HG03196 (cell line): ENCODE measurements around the gene RPGRIP1L.

Source experiments
- ATAC-seq: cut with Tn5 transposase; IDR thresholded peaks from one replicate; pipeline ENCODE4 v1.9.1; 2021; ENCODE audit not compliant: unreplicated experiment

Gene RPGRIP1L

GRCh38 chr16:53664724-53665345 lies 38.8 kb downstream of the RPGRIP1L start:
- no peak for ATAC-seq

GRCh38 chr16:53662072-53662471 lies 41.6 kb downstream of the RPGRIP1L start:
- no peak for ATAC-seq

- ATAC-seq, result no peak
Measured at GRCh38 chr16:53654946-53655345, 48.7 kb downstream of the RPGRIP1L start.

GRCh38 chr16:53651357-53651756 lies 52.3 kb downstream of the RPGRIP1L start:
- ATAC-seq, result no peak

GRCh38 chr16:53646506-53646905 lies 57.2 kb downstream of the RPGRIP1L start:
- no peak for ATAC-seq

- peak; percentile 55 for ATAC-seq
Measured at GRCh38 chr16:53643474-53643873, 60.2 kb downstream of the RPGRIP1L start.

- no peak for ATAC-seq
Measured at GRCh38 chr16:53642094-53642493, 61.6 kb downstream of the RPGRIP1L start.

GRCh38 chr16:53636978-53637377 lies 66.7 kb downstream of the RPGRIP1L start:
- no peak for ATAC-seq

- no peak for ATAC-seq
Measured at GRCh38 chr16:53632526-53632925, 71.1 kb downstream of the RPGRIP1L start.

- ATAC-seq, result no peak
Measured at GRCh38 chr16:53631236-53632025, 72.2 kb downstream of the RPGRIP1L start.

GRCh38 chr16:53629607-53630312 lies 73.9 kb downstream of the RPGRIP1L start:
- ATAC-seq, result no peak

- ATAC-seq, result no peak
Measured at GRCh38 chr16:53629151-53629550, 74.5 kb downstream of the RPGRIP1L start.

- ATAC-seq, result no peak
Measured at GRCh38 chr16:53626811-53627210, 76.8 kb downstream of the RPGRIP1L start.

- ATAC-seq, result no peak
Measured at GRCh38 chr16:53626161-53626560, 77.5 kb downstream of the RPGRIP1L start.

GRCh38 chr16:53625221-53625620 lies 78.4 kb downstream of the RPGRIP1L start:
- ATAC-seq, result no peak

GRCh38 chr16:53622315-53622714 lies 81.3 kb downstream of the RPGRIP1L start:
- ATAC-seq, result no peak

GRCh38 chr16:53620476-53620875 lies 83.2 kb downstream of the RPGRIP1L start:
- no peak for ATAC-seq

- ATAC-seq, result no peak
Measured at GRCh38 chr16:53619235-53619634, 84.4 kb downstream of the RPGRIP1L start.

GRCh38 chr16:53614346-53614745 lies 89.3 kb downstream of the RPGRIP1L start:
- no peak for ATAC-seq

- no peak for ATAC-seq
Measured at GRCh38 chr16:53612003-53612402, 91.7 kb downstream of the RPGRIP1L start.

GRCh38 chr16:53611179-53611696 lies 92.4 kb downstream of the RPGRIP1L start:
- no peak for ATAC-seq

- ATAC-seq, result no peak
Measured at GRCh38 chr16:53609536-53609935, 94.1 kb downstream of the RPGRIP1L start.
